Measurements from ENCODE around the gene NREP.

NREP gene

GRCh38 chr5:111764019-111764418 lies 7.0 kb upstream of the NREP start:
- DNase-seq: no peak

GRCh38 chr5:111762895-111763294 lies 5.9 kb upstream of the NREP start:
- no peak for DNase-seq

GRCh38 chr5:111758284-111758628 lies 1.3 kb upstream of the NREP start:
- no peak for DNase-seq

GRCh38 chr5:111757355-111758283 lies 625 bp upstream of the NREP start:
- peak; percentile 94 for DNase-seq

GRCh38 chr5:111755942-111756381 lies 1.0 kb downstream of the NREP start:
- DNase-seq: no peak

GRCh38 chr5:111755345-111755941 lies 1.6 kb downstream of the NREP start:
- no peak for DNase-seq

- DNase-seq: no peak
Observed at GRCh38 chr5:111753884-111754589, 3.0 kb downstream of the NREP start.

GRCh38 chr5:111752426-111752965 lies 4.5 kb downstream of the NREP start:
- DNase-seq: no peak

GRCh38 chr5:111749303-111750026 lies 7.5 kb downstream of the NREP start:
- no peak for DNase-seq

GRCh38 chr5:111748304-111748763 lies 8.7 kb downstream of the NREP start:
- DNase-seq: no peak

GRCh38 chr5:111747337-111747736 lies 9.7 kb downstream of the NREP start:
- no peak for DNase-seq

GRCh38 chr5:111746791-111747190 lies 10.2 kb downstream of the NREP start:
- DNase-seq: no peak

GRCh38 chr5:111745075-111745739 lies 11.8 kb downstream of the NREP start:
- no peak for DNase-seq

- DNase-seq: no peak
Observed at GRCh38 chr5:111744455-111744854, 12.5 kb downstream of the NREP start.

GRCh38 chr5:111743988-111744387 lies 13.0 kb downstream of the NREP start:
- no peak for DNase-seq

GRCh38 chr5:111743512-111743911 lies 13.5 kb downstream of the NREP start:
- DNase-seq: no peak

- no peak for DNase-seq
Observed at GRCh38 chr5:111742177-111742994, 14.6 kb downstream of the NREP start.

GRCh38 chr5:111741278-111741677 lies 15.7 kb downstream of the NREP start:
- no peak for DNase-seq

- no peak for DNase-seq
Observed at GRCh38 chr5:111739416-111739815, 17.6 kb downstream of the NREP start.

- no peak for DNase-seq
Observed at GRCh38 chr5:111738118-111738517, 18.9 kb downstream of the NREP start.

- no peak for DNase-seq
Observed at GRCh38 chr5:111737716-111738115, 19.3 kb downstream of the NREP start.
